H1 (cell line): ENCODE data around the gene ABI1.
A peak's percentile ranks its signal among the peaks of the same experiment; 100 is the strongest.

Source experiments
- ASH2L ChIP-seq: fragments of 200-600, 300-600 bp; sonication (generic); IDR thresholded peaks from one replicate; pipeline ENCODE4 v1.7.1; 2017; ENCODE audit warnings: low read length
- CHD1 ChIP-seq: IDR thresholded peaks from 2 replicates; pipeline ENCODE4 v1.6.1; 2012; ENCODE audit warnings: low read depth, low read length, improper control_type of control experiment
- CTCF ChIP-seq, 3 experiments: IDR thresholded peaks; 1 replicate in 2 of 3; 2 replicates in 1 of 3; pipeline versions ENCODE4 v1.5.1 to v1.6.1; 2011; ENCODE audit warnings: low read length in 3 of 3, mild to moderate bottlenecking in 3 of 3, inconsistent platforms in 2 of 3, low read depth in 1 of 3, moderate library complexity in 1 of 3; ENCODE audit not compliant: insufficient read depth in 1 of 3; ENCODE audit errors: control extremely low read depth in 1 of 3
- EGR1 ChIP-seq: IDR thresholded peaks from 2 replicates; pipeline ENCODE4 v1.6.1; 2011; ENCODE audit warnings: low read depth, low read length, borderline replicate concordance
- EZH2 ChIP-seq: fragments of 200-600 bp; sonication (generic); IDR thresholded peaks from 2 replicates; pipeline ENCODE4 v1.7.1; 2012; ENCODE audit warnings: low read depth, mild to moderate bottlenecking, moderate library complexity, low read length, inconsistent platforms; ENCODE audit not compliant: severe bottlenecking
- POLR2A ChIP-seq, 2 experiments: IDR thresholded peaks; 1 replicate in 1 of 2; 2 replicates in 1 of 2; pipeline ENCODE4 v1.6.1; 2011; ENCODE audit warnings: low read depth in 2 of 2, low read length in 2 of 2, mild to moderate bottlenecking in 2 of 2; ENCODE audit errors: control extremely low read depth in 1 of 2
- POLR2AphosphoS5 ChIP-seq: IDR thresholded peaks from 2 replicates; pipeline ENCODE4 v1.6.1; 2011; ENCODE audit warnings: low read depth, low read length
- SIN3A ChIP-seq, 2 experiments: IDR thresholded peaks in 1 of 2; conservative IDR thresholded peaks in 1 of 2; 2 replicates each; pipeline ENCODE4 v1.6.1; 2011 to 2012; ENCODE audit warnings: low read length in 2 of 2, improper control_type of control experiment in 1 of 2, low read depth in 1 of 2, mild to moderate bottlenecking in 1 of 2
- SP1 ChIP-seq: IDR thresholded peaks from 2 replicates; pipeline ENCODE4 v1.6.1; 2011; ENCODE audit warnings: low read depth, low read length
- YY1 ChIP-seq: IDR thresholded peaks from 2 replicates; pipeline ENCODE4 v1.6.1; 2011; ENCODE audit warnings: low read depth, mild to moderate bottlenecking, low read length
- ZNF274 ChIP-seq: IDR thresholded peaks from 2 replicates; pipeline ENCODE4 v1.7.0; 2012; ENCODE audit warnings: low read length, borderline replicate concordance; ENCODE audit errors: extremely low read depth

- peak; percentile 50 to 77 (median 71) for TF ChIP-seq CTCF (IDR thresholded peaks at IDR 0.05; ENCODE audit: control extremely low read depth in 1 of 3, insufficient read depth in 1 of 3, low read depth in 1 of 3, low read length in 3 of 3)
- no peak for TF ChIP-seq SP1
- no peak for TF ChIP-seq CHD1
- no peak for TF ChIP-seq ZNF274
- TF ChIP-seq YY1: no peak
- TF ChIP-seq POLR2A (IDR thresholded peaks at IDR 0.05; ENCODE audit: control extremely low read depth in 1 of 2, low read depth in 2 of 2, low read length in 2 of 2): no peak
- TF ChIP-seq ASH2L: no peak
- no peak for TF ChIP-seq SIN3A (conservative IDR thresholded peaks at IDR 0.05 in 1 of 2, IDR thresholded peaks at IDR 0.05 in 1 of 2; ENCODE audit: low read depth in 1 of 2, low read length in 2 of 2)
- no peak for TF ChIP-seq POLR2AphosphoS5
- no peak for TF ChIP-seq EZH2
- no peak for TF ChIP-seq EGR1
Measured at GRCh38 chr10:26890956-26891355, 30.2 kb upstream of the ABI1 start.
